ENCODE results near the gene PTPN2.

- TF ChIP-seq CTCF (IDR thresholded peaks at IDR 0.05), result no peak
- no peak for TF ChIP-seq EZH2 (IDR thresholded peaks at IDR 0.05; ENCODE audit: borderline replicate concordance, insufficient read depth, low read depth, low read length, poor library complexity, severe bottlenecking)
Observed at GRCh38 chr18:12922266-12922665, 38.2 kb upstream of the PTPN2 start.

All from B cell (primary cell).